OCI-LY3 (cell line): Measurements from ENCODE around the gene CAMK1D.

ENCODE experiments used
- CTCF ChIP-seq: fragments of 200-600, 300-600 bp; sonication (generic); IDR thresholded peaks from 2 replicates; pipeline ENCODE4 v1.5.1; 2014; ENCODE audit warnings: antibody characterized with exemption, low read length, low read depth
- EZH2phosphoT487 ChIP-seq: fragments of 200-600 bp; shearing (Covaris generic); IDR thresholded peaks from 2 replicates; pipeline ENCODE4 v1.6.1; 2018; ENCODE audit warnings: antibody characterized with exemption, mixed run types, low read depth

- no peak for TF ChIP-seq CTCF
- no peak for TF ChIP-seq EZH2phosphoT487
Observed at GRCh38 chr10:12369982-12370381, 20.6 kb downstream of the CAMK1D start.
